SU-DHL-6 (cell line): ENCODE measurements around the gene FBXO5.

Experiments
- H2AFZ ChIP-seq: fragments of 200-600 bp; sonication (generic); 2 replicates; pipeline ENCODE4 v1.6.1; 2014; ENCODE audit warnings: low read depth, mild to moderate bottlenecking, moderate library complexity, mixed read lengths, antibody characterized with exemption, low read length; ENCODE audit not compliant: severe bottlenecking
- H3F3A ChIP-seq: fragments of 200-600 bp; shearing (Covaris generic); 2 replicates; pipeline ENCODE4 v1.6.0; 2016; ENCODE audit warnings: antibody characterized with exemption, mild to moderate bottlenecking; ENCODE audit not compliant: insufficient read depth
- H3K27ac ChIP-seq: fragments of 200-600 bp; sonication (generic); 2 replicates; pipeline ENCODE4 v1.5.1; 2016; ENCODE audit warnings: low read depth, mild to moderate bottlenecking, low read length, moderate library complexity, mixed read lengths
- H3K27me3 ChIP-seq: fragments of 200-600 bp; sonication (generic), shearing (Covaris generic); 2 replicates; pipeline ENCODE4 v1.6.0; 2014; ENCODE audit warnings: mild to moderate bottlenecking, low read length
- H3K36me3 ChIP-seq: fragments of 200-600 bp; sonication (generic); 2 replicates; pipeline ENCODE4 v1.6.1; 2014; ENCODE audit warnings: mild to moderate bottlenecking, low read length, mixed read lengths
- H3K4me2 ChIP-seq: fragments of 300-600, 200-600 bp; shearing (Covaris generic), sonication (generic); 2 replicates; pipeline ENCODE4 v1.6.0; 2014; ENCODE audit warnings: low read length, low read depth, mild to moderate bottlenecking; ENCODE audit not compliant: poor library complexity, severe bottlenecking
- H3K4me3 ChIP-seq: fragments of 200-600 bp; sonication (generic); 2 replicates; pipeline ENCODE4 v1.5.1; 2014; ENCODE audit warnings: antibody characterized with exemption, low read length, mild to moderate bottlenecking, mixed read lengths; ENCODE audit not compliant: insufficient read depth, poor library complexity, severe bottlenecking
- H3K79me2 ChIP-seq: fragments of 200-600 bp; sonication (generic); 2 replicates; pipeline ENCODE4 v1.6.1; 2014; ENCODE audit warnings: mild to moderate bottlenecking, low read length, moderate library complexity; ENCODE audit not compliant: insufficient read depth
- H3K9ac ChIP-seq: fragments of 200-600 bp; sonication (generic); 2 replicates; pipeline ENCODE4 v1.7.0; 2014; ENCODE audit warnings: mild to moderate bottlenecking, low read length
- H3K9me2 ChIP-seq: fragments of 200-600 bp; sonication (generic); replicated peaks from 2 replicates; pipeline ENCODE4 v1.6.1; 2014; ENCODE audit warnings: low read length; ENCODE audit not compliant: insufficient read depth
- H3K9me3 ChIP-seq: fragments of 200-600 bp; sonication (generic); 2 replicates; pipeline ENCODE4 v1.6.1; 2014; ENCODE audit warnings: low read length, mixed read lengths; ENCODE audit not compliant: insufficient read depth
- H4K20me1 ChIP-seq: fragments of 200-600 bp; sonication (generic); 2 replicates; pipeline ENCODE4 v1.6.1; 2014; ENCODE audit warnings: low read depth, mild to moderate bottlenecking, antibody characterized with exemption, low read length, moderate library complexity, mixed read lengths
- CTCF ChIP-seq: fragments of 200-600 bp; sonication (generic); IDR thresholded peaks from one replicate; pipeline ENCODE4 v1.5.1; 2017; ENCODE audit warnings: antibody characterized with exemption, mild to moderate bottlenecking, low read length, moderate library complexity; ENCODE audit not compliant: insufficient read depth, poor library complexity, severe bottlenecking
- EZH2phosphoT487 ChIP-seq: fragments of 200-600 bp; sonication (generic), shearing (Covaris generic); conservative IDR thresholded peaks from 2 replicates; pipeline ENCODE4 v1.6.1; 2018; ENCODE audit warnings: mild to moderate bottlenecking, antibody characterized with exemption, low read length, moderate library complexity, mixed read lengths

The FBXO5 gene

GRCh38 chr6:152959333-152959732 is 23.5 kb downstream of the FBXO5 start:
- Histone ChIP-seq H3K27me3 (no peaks in the 10 kb centered on the region), H3K36me3 (no peaks in the 10 kb centered on the region), H3K9ac (no peak overlapping the region), H3F3A (no peaks in the 10 kb centered on the region), H2AFZ (no peak overlapping the region), H4K20me1 (no peaks in the 10 kb centered on the region), H3K9me3 (no peaks in the 10 kb centered on the region), H3K79me2 (no peaks in the 10 kb centered on the region), H3K27ac (no peak overlapping the region), H3K4me3 (no peak overlapping the region), H3K4me2 (no peak overlapping the region), H3K9me2 (no peaks in the 10 kb centered on the region)
- TF ChIP-seq CTCF (no peak), EZH2phosphoT487 (no peak)

- Histone ChIP-seq H3K9ac (no peak overlapping the region), H3K27me3 (no peaks in the 10 kb centered on the region), H4K20me1 (no peaks in the 10 kb centered on the region), H3K79me2 (no peaks in the 10 kb centered on the region), H3K4me2 (no peak overlapping the region), H3K36me3 (no peaks in the 10 kb centered on the region), H2AFZ (no peak overlapping the region), H3K9me3 (no peaks in the 10 kb centered on the region), H3K27ac (no peak overlapping the region), H3K9me2 (no peaks in the 10 kb centered on the region), H3K4me3 (no peak overlapping the region), H3F3A (no peaks in the 10 kb centered on the region)
- TF ChIP-seq EZH2phosphoT487: no peak
- no peak for TF ChIP-seq CTCF
Measured at GRCh38 chr6:152957796-152958195, 25.0 kb downstream of the FBXO5 start.

- no peak for TF ChIP-seq EZH2phosphoT487
- TF ChIP-seq CTCF: no peak
- Histone ChIP-seq H3K36me3 (no peaks in the 10 kb centered on the region), H3F3A (no peaks in the 10 kb centered on the region), H3K27ac (no peak overlapping the region), H3K79me2 (no peaks in the 10 kb centered on the region), H3K4me3 (no peak overlapping the region), H4K20me1 (no peaks in the 10 kb centered on the region), H3K9ac (no peak overlapping the region), H3K27me3 (no peaks in the 10 kb centered on the region), H3K9me2 (no peaks in the 10 kb centered on the region), H3K9me3 (no peaks in the 10 kb centered on the region), H3K4me2 (no peak overlapping the region), H2AFZ (no peak overlapping the region)
Measured at GRCh38 chr6:152954443-152954842, 28.4 kb downstream of the FBXO5 start.
